Globus pallidus (tissue), 1 donor: ENCODE results near the gene CPPED1.
A peak's percentile ranks its signal among the peaks of the same experiment; 100 is the strongest.
"Not testable (repeated sequence)": the region's sequence is repeated elsewhere in the genome, so short reads cannot be mapped to it uniquely, and the experiment has no call there.

Experiments used
- DNase-seq: peaks from one replicate; pipeline ENCODE4 v3.0.0-alpha.2; 2015; ENCODE audit warnings: low spot score

The CPPED1 gene

GRCh38 chr16:12802048-12802447 is 1.6 kb downstream of the CPPED1 start:
- DNase-seq = no peak

- peak; percentile 28 for DNase-seq
These were observed 2.1 kb downstream of the CPPED1 start for GRCh38 chr16:12801511-12802042.

GRCh38 chr16:12800817-12801216 is 2.9 kb downstream of the CPPED1 start:
- no peak for DNase-seq

- DNase-seq = not testable (repeated sequence)
These were observed 3.7 kb downstream of the CPPED1 start for GRCh38 chr16:12799996-12800395.

GRCh38 chr16:12798846-12799245 is 4.8 kb downstream of the CPPED1 start:
- no peak for DNase-seq

- DNase-seq = no peak
These were observed 5.5 kb downstream of the CPPED1 start for GRCh38 chr16:12798171-12798570.

GRCh38 chr16:12796498-12796897 is 7.2 kb downstream of the CPPED1 start:
- DNase-seq = no peak

- no peak for DNase-seq
These were observed 8.9 kb downstream of the CPPED1 start for GRCh38 chr16:12794486-12795387.

- DNase-seq = no peak
These were observed 9.8 kb downstream of the CPPED1 start for GRCh38 chr16:12793865-12794240.

- DNase-seq = no peak
These were observed 10.4 kb downstream of the CPPED1 start for GRCh38 chr16:12793120-12793864.

GRCh38 chr16:12792528-12792927 is 11.2 kb downstream of the CPPED1 start:
- DNase-seq = not testable (repeated sequence)

- no peak for DNase-seq
These were observed 12.3 kb downstream of the CPPED1 start for GRCh38 chr16:12791340-12791739.

- no peak for DNase-seq
These were observed 14.9 kb downstream of the CPPED1 start for GRCh38 chr16:12788758-12789157.

GRCh38 chr16:12786081-12786480 is 17.6 kb downstream of the CPPED1 start:
- DNase-seq = no peak

- DNase-seq = no peak
These were observed 19.6 kb downstream of the CPPED1 start for GRCh38 chr16:12784076-12784475.

- DNase-seq = no peak
These were observed 21.9 kb downstream of the CPPED1 start for GRCh38 chr16:12781777-12782176.

GRCh38 chr16:12780467-12780866 is 23.2 kb downstream of the CPPED1 start:
- no peak for DNase-seq

- no peak for DNase-seq
These were observed 25.0 kb downstream of the CPPED1 start for GRCh38 chr16:12778726-12779125.

- DNase-seq = no peak
These were observed 27.9 kb downstream of the CPPED1 start for GRCh38 chr16:12775656-12776236.

GRCh38 chr16:12773221-12773620 is 30.5 kb downstream of the CPPED1 start:
- no peak for DNase-seq

GRCh38 chr16:12771341-12771798 is 32.3 kb downstream of the CPPED1 start:
- peak; percentile 86 for DNase-seq

GRCh38 chr16:12769525-12769924 is 34.2 kb downstream of the CPPED1 start:
- peak; percentile 31 for DNase-seq
